AG08395 (cell line): ENCODE measurements around the gene MBD3.
"Not testable (repeated sequence)": the region's sequence is repeated elsewhere in the genome, so short reads cannot be mapped to it uniquely, and the experiment has no call there.

Source experiments
- DNase-seq: peaks from one replicate; pipeline ENCODE4 v3.0.0; 2012; ENCODE audit warnings: mixed read lengths, low spot score

MBD3 gene

GRCh38 chr19:1539749-1540148 is 52.9 kb downstream of the MBD3 start:
- not testable (repeated sequence) for DNase-seq

- no peak for DNase-seq
Observed at GRCh38 chr19:1538978-1539377, 53.7 kb downstream of the MBD3 start.

GRCh38 chr19:1535699-1536098 is 57.0 kb downstream of the MBD3 start:
- not testable (repeated sequence) for DNase-seq

GRCh38 chr19:1534972-1535371 is 57.7 kb downstream of the MBD3 start:
- no peak for DNase-seq

- no peak for DNase-seq
Observed at GRCh38 chr19:1533510-1534150, 59.0 kb downstream of the MBD3 start.

GRCh38 chr19:1532003-1532402 is 60.7 kb downstream of the MBD3 start:
- DNase-seq, result no peak

- no peak for DNase-seq
Observed at GRCh38 chr19:1531587-1531986, 61.1 kb downstream of the MBD3 start.

GRCh38 chr19:1530856-1531255 is 61.8 kb downstream of the MBD3 start:
- not testable (repeated sequence) for DNase-seq

- DNase-seq, result no peak
Observed at GRCh38 chr19:1529430-1529816, 63.2 kb downstream of the MBD3 start.

GRCh38 chr19:1528596-1529429 is 63.9 kb downstream of the MBD3 start:
- DNase-seq, result no peak

- no peak for DNase-seq
Observed at GRCh38 chr19:1527650-1528309, 64.9 kb downstream of the MBD3 start.

GRCh38 chr19:1526979-1527649 is 65.6 kb downstream of the MBD3 start:
- DNase-seq, result no peak

- no peak for DNase-seq
Observed at GRCh38 chr19:1526066-1526778, 66.4 kb downstream of the MBD3 start.

- no peak for DNase-seq
Observed at GRCh38 chr19:1525343-1525742, 67.3 kb downstream of the MBD3 start.

- no peak for DNase-seq
Observed at GRCh38 chr19:1524972-1525325, 67.7 kb downstream of the MBD3 start.

GRCh38 chr19:1524287-1524971 is 68.2 kb downstream of the MBD3 start:
- no peak for DNase-seq
